ENCODE measurements around the gene LYRM4.

Gene LYRM4

GRCh38 chr6:5078121-5078669 is 182.6 kb downstream of the LYRM4 start:
- H3K9me3 ChIP-seq (ENCODE audit: insufficient read depth, low read length): no peaks in the 10 kb centered on the region
- H3K36me3 ChIP-seq (ENCODE audit: low read length): no peaks in the 10 kb centered on the region
- H2AFZ ChIP-seq (ENCODE audit: low read depth, low read length, severe bottlenecking): no peak overlapping the region
- no peak overlapping the region for H3K9ac ChIP-seq (ENCODE audit: low read length)
- H3K4me3 ChIP-seq (ENCODE audit: insufficient read depth, low read length, poor library complexity, severe bottlenecking): no peak overlapping the region
- no peaks in the 10 kb centered on the region for H3K27me3 ChIP-seq (ENCODE audit: low read length)
- no peaks in the 10 kb centered on the region for H3K79me2 ChIP-seq (ENCODE audit: insufficient read depth, low read length)
- no peak overlapping the region for H3K27ac ChIP-seq (ENCODE audit: low read depth, low read length)
- no peak for TF ChIP-seq EZH2phosphoT487 (conservative IDR thresholded peaks at IDR 0.05; ENCODE audit: low read length)
- peak; percentile 20 for TF ChIP-seq CTCF (IDR thresholded peaks at IDR 0.05; ENCODE audit: insufficient read depth, low read length, poor library complexity, severe bottlenecking)
- no peaks in the 10 kb centered on the region for H4K20me1 ChIP-seq (ENCODE audit: low read depth, low read length)
- H3F3A ChIP-seq (ENCODE audit: insufficient read depth): no peaks in the 10 kb centered on the region
- no peaks in the 10 kb centered on the region for H3K9me2 ChIP-seq (replicated peaks; ENCODE audit: insufficient read depth, low read length)
- no peak overlapping the region for H3K4me2 ChIP-seq (ENCODE audit: low read depth, low read length, poor library complexity, severe bottlenecking)

GRCh38 chr6:5076931-5077330 is 183.8 kb downstream of the LYRM4 start:
- Histone ChIP-seq H3K79me2 (ENCODE audit: insufficient read depth, low read length) (no peaks in the 10 kb centered on the region), H4K20me1 (ENCODE audit: low read depth, low read length) (no peaks in the 10 kb centered on the region), H2AFZ (ENCODE audit: low read depth, low read length, severe bottlenecking) (no peak overlapping the region), H3K4me3 (ENCODE audit: insufficient read depth, low read length, poor library complexity, severe bottlenecking) (no peak overlapping the region), H3K4me2 (ENCODE audit: low read depth, low read length, poor library complexity, severe bottlenecking) (no peak overlapping the region), H3K27ac (ENCODE audit: low read depth, low read length) (no peak overlapping the region), H3K9me3 (ENCODE audit: insufficient read depth, low read length) (no peaks in the 10 kb centered on the region), H3K27me3 (ENCODE audit: low read length) (no peaks in the 10 kb centered on the region), H3K9me2 (replicated peaks; ENCODE audit: insufficient read depth, low read length) (no peaks in the 10 kb centered on the region), H3K9ac (ENCODE audit: low read length) (no peak overlapping the region), H3F3A (ENCODE audit: insufficient read depth) (no peaks in the 10 kb centered on the region), H3K36me3 (ENCODE audit: low read length) (no peaks in the 10 kb centered on the region)
- TF ChIP-seq CTCF (IDR thresholded peaks at IDR 0.05; ENCODE audit: insufficient read depth, low read length, poor library complexity, severe bottlenecking) (no peak), EZH2phosphoT487 (conservative IDR thresholded peaks at IDR 0.05; ENCODE audit: low read length) (no peak)

- Histone ChIP-seq H3K27ac (ENCODE audit: low read depth, low read length) (no peak overlapping the region), H3K79me2 (ENCODE audit: insufficient read depth, low read length) (no peaks in the 10 kb centered on the region), H3K4me2 (ENCODE audit: low read depth, low read length, poor library complexity, severe bottlenecking) (no peak overlapping the region)
Measured at GRCh38 chr6:5073992-5074391, 186.8 kb downstream of the LYRM4 start.

More at GRCh38 chr6:5073992-5074391, 186.8 kb downstream of the LYRM4 start:
- Histone ChIP-seq H4K20me1 (ENCODE audit: low read depth, low read length) (no peaks in the 10 kb centered on the region), H3K4me3 (ENCODE audit: insufficient read depth, low read length, poor library complexity, severe bottlenecking) (no peak overlapping the region), H3K9me3 (ENCODE audit: insufficient read depth, low read length) (no peaks in the 10 kb centered on the region), H3K9me2 (replicated peaks; ENCODE audit: insufficient read depth, low read length) (no peaks in the 10 kb centered on the region), H3F3A (ENCODE audit: insufficient read depth) (no peaks in the 10 kb centered on the region), H3K27me3 (ENCODE audit: low read length) (no peaks in the 10 kb centered on the region), H3K9ac (ENCODE audit: low read length) (no peak overlapping the region), H2AFZ (ENCODE audit: low read depth, low read length, severe bottlenecking) (no peak overlapping the region), H3K36me3 (ENCODE audit: low read length) (no peaks in the 10 kb centered on the region)
- TF ChIP-seq EZH2phosphoT487 (conservative IDR thresholded peaks at IDR 0.05; ENCODE audit: low read length): no peak
- no peak for TF ChIP-seq CTCF (IDR thresholded peaks at IDR 0.05; ENCODE audit: insufficient read depth, low read length, poor library complexity, severe bottlenecking)

Measured in SU-DHL-6 (cell line).